ENCODE measurements around the gene CENPN.

CENPN gene

GRCh38 chr16:80982646-80983045 is 24.4 kb upstream of the CENPN start:
- H3K27ac ChIP-seq: peak overlapping the region; percentile 29
- no peak for TF ChIP-seq ZFX (IDR thresholded peaks at IDR 0.05; ENCODE audit: borderline replicate concordance)
- TF ChIP-seq CTCF (IDR thresholded peaks at IDR 0.05): no peak

- peak overlapping the region; percentile 29; the same call in 1 of the 2 replicates for H3K27ac ChIP-seq
- TF ChIP-seq CTCF (IDR thresholded peaks at IDR 0.05) (no peak), ZFX (IDR thresholded peaks at IDR 0.05; ENCODE audit: borderline replicate concordance) (no peak)
These were observed 22.7 kb upstream of the CENPN start for GRCh38 chr16:80984124-80984892.

GRCh38 chr16:80985611-80986010 is 21.4 kb upstream of the CENPN start:
- TF ChIP-seq CTCF (IDR thresholded peaks at IDR 0.05) (no peak), ZFX (IDR thresholded peaks at IDR 0.05; ENCODE audit: borderline replicate concordance) (no peak)
- H3K27ac ChIP-seq: peak overlapping the region; percentile 68

- no peak for TF ChIP-seq ZFX (IDR thresholded peaks at IDR 0.05; ENCODE audit: borderline replicate concordance)
- H3K27ac ChIP-seq: peak overlapping the region; percentile 68
These were observed 20.5 kb upstream of the CENPN start for GRCh38 chr16:80986557-80986956.

GRCh38 chr16:80988756-80989155 is 18.3 kb upstream of the CENPN start:
- H3K27ac ChIP-seq: peak overlapping the region; percentile 68
- TF ChIP-seq ZFX (IDR thresholded peaks at IDR 0.05; ENCODE audit: borderline replicate concordance) (no peak), CTCF (IDR thresholded peaks at IDR 0.05) (no peak)

GRCh38 chr16:80989801-80990200 is 17.2 kb upstream of the CENPN start:
- TF ChIP-seq ZFX (IDR thresholded peaks at IDR 0.05; ENCODE audit: borderline replicate concordance): no peak
- no peak for TF ChIP-seq CTCF (IDR thresholded peaks at IDR 0.05)
- peak overlapping the region; percentile 68 for H3K27ac ChIP-seq

GRCh38 chr16:80990577-80990976 is 16.4 kb upstream of the CENPN start:
- peak overlapping the region; percentile 68 for H3K27ac ChIP-seq
- TF ChIP-seq CTCF (IDR thresholded peaks at IDR 0.05) (no peak), ZFX (IDR thresholded peaks at IDR 0.05; ENCODE audit: borderline replicate concordance) (no peak)

Measured in 22Rv1 (cell line).